HG03571 (cell line): ENCODE data around the gene CDH16.

Experiments
- ATAC-seq: cut with Tn5 transposase; IDR thresholded peaks from one replicate; pipeline ENCODE4 v1.9.1; 2021; ENCODE audit not compliant: unreplicated experiment

CDH16 gene

GRCh38 chr16:66928702-66929388 is 10.2 kb upstream of the CDH16 start:
- ATAC-seq: no peak

DNA sequence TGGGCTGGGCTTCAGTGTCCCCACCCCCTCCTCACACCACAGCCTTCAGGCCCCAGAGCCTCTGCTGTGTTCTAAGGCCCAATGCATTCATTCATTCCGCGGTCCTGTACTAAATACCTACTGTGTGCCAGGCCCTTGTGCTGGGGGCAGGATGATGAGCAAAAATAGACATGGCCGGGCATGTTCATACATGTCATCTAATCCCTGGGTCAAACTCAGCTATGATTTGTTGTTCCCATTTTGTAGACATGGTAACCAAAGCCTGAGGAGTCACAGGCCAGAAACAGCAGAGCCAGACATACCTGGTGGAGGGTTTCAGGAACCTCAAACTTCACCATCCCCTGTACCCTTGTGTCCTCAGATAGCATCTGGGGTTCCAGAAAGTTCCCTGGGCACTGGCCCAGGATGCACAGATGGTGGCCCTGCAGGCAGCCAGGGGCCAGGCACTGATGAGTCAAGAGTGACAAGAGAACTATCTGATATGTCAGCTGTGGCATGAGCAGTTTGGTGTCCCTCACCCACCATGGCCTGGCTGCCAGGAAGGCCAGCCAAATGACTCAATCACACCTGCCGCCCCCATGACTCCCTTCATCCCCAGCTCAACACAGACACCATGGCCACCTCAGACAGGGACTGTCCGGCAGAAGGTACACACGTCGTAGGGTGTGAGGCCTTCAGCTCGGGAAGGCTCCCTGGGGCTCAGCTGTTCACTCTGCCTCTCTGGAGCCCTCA is 9.4 kb upstream of the CDH16 start:
- no peak for ATAC-seq

GRCh38 chr16:66926961-66927436 is 8.3 kb upstream of the CDH16 start:
- no peak for ATAC-seq

DNA sequence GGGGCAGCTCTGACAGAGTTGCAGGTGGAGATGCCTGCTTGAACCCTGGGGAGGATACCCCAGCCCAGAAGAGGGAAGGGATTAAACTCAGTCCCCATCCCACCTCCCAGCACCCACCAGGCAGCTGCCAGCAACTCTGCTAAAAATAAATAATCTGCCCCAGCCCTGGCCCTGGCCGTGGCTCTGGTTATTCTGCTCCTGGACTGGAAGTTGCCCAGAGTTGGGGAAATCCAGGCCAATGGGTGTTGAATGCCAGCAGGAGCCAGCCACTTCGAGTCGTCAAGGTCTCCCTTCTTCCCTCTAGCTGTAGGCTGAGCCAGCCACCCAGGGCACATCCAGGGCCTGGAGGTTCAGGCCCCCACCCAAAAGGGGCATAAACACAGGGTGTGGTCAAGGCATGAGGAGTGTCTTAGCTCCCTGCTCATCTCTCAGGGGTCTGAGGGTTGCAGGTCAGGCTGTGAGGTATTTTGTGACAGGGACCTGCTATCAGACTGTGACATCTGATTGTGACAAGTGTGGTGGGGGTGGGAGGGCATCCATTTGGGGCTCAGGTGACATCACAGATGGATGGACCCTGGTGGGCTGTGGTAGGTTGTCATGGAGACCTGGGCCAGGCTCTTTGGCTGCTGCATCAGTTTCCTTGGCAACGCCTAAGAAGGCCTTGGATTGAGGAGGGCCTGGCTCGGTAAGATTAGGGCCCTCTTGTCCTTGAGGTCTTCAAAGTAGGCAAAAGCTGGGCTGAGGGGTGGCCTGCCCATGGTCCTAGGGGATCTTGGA is 7.7 kb upstream of the CDH16 start:
- ATAC-seq: no peak

DNA sequence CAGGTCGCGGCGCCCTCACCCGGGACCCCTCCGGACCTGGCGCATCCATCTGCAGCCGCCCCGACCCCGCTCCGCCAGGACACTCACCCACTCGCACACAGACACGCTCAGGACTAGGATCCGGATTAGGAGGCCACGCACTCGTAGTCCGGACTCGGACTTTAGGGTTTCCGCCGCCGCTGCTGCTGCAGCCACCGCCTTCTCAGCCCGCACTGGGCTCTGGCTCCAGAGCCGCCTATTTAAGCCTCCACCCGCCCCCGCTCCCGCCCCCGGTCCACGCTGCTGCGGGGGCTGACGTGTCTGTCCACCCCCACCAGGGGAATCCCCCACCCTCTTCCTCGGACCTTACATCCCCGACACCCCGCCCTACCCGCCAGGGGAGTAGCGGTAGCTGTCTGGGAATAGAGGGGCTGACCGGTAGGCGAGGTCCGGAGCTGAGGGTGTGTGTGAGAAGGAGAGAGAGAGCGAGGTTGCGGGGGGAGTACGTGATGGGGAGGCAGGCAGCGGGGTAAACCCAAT is 6.7 kb upstream of the CDH16 start, which contains the start of gene RRAD:
RRAD (minus strand) TSS at position 214 of the 519 bp plus-strand sequence. CDS start 356 bp downstream, outside the sequence.
- no peak for ATAC-seq

GRCh38 chr16:66924527-66925321 is 6.0 kb upstream of the CDH16 start:
- no peak for ATAC-seq

- no peak for ATAC-seq
Measured at GRCh38 chr16:66923866-66924265, 5.2 kb upstream of the CDH16 start.

GRCh38 chr16:66923247-66923731 is 4.6 kb upstream of the CDH16 start:
- no peak for ATAC-seq

- ATAC-seq: no peak
Measured at GRCh38 chr16:66921729-66922450, 3.2 kb upstream of the CDH16 start.

GRCh38 chr16:66920924-66921680 is 2.4 kb upstream of the CDH16 start:
- ATAC-seq: no peak

DNA sequence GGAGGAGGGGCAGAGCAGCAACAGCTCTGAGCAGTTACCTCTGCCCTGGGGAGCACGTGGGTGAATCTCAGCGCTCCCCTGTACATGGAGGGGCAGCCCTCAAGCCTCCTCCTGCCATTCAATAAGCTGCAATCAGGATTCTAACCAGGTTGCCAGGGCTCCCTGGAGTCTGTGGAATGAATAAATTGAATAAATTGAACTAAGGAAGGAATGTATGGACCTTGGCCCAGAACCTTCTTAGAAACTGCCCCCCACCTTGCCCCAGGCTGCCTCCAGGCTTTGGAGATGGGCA is 1.6 kb upstream of the CDH16 start:
- no peak for ATAC-seq

DNA sequence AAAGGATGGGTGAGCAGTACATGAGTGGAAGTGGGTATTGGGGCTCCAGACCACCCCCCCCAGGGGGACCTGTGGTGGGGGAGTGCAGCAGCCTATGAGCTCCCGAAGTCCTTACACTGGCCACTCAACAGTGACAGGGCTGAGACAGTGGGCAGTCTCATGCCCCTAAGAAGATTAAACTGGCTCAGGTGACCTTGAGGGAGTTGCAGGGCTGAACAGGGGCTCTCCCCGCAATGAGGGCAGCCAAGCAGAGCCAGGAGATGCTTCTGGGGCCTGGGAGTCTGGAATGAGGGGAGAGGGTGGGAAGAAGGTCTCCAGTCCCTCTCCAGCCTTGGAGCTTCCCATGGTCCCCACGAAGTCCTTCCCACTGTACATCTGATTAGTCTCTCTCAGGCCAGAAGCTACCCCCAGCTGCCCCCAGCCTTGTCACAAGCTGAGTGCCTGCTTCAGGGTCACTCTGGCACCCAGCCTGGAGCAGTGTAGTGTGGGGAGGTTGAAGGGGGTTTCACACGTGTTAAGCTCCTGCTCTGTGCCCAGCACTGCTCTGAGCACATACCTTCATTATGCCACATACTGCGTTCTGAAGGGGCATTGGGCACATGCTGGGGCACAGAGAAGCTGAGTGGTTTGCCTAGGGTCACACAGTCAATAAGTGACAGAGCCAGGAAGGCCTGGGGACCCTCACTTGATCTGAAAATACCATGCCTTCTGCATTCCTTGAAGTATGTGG is 1.0 kb upstream of the CDH16 start:
- ATAC-seq: no peak

DNA sequence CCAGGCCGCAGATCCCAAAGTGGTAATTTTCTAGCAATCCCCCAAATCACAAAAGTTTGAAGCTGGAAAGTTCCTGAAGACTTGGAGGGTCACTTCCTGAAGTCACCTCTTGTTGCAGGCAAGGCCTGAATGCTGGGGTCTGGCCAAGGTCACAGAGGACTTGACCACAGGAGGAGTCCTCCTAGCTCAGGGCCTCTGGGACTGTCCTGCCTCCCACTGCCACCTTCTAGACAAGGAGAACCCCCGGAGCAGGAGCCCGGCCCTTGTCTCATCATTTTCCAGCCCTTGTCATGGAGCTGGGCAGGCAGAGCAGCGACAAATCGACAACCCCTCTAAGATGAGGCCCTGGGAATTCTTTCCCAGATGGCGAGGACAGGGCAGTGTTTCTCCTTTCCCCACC is 330 bp downstream of the CDH16 start:
- ATAC-seq: no peak

DNA sequence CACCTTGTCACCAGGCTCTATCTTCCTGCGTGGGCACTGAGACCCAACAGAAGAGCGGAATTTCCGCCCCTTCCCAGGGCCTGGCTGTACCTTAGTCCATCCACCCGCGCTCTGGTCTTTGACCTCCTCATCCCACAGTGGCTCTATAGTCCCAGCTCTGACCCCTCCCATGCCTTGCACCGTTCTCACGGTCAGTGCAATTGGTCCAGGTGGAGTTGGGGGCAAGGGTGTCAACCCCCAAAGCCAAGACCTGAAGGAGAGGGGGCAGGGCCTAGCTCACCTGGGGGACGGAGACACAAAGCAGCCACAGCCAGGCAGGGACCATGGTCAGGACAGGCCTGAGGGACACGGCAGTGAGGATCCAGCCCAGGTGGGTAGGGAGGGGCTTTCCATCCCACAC is 944 bp downstream of the CDH16 start:
- no peak for ATAC-seq

- no peak for ATAC-seq
Measured at GRCh38 chr16:66916518-66916917, 2.2 kb downstream of the CDH16 start.

DNA sequence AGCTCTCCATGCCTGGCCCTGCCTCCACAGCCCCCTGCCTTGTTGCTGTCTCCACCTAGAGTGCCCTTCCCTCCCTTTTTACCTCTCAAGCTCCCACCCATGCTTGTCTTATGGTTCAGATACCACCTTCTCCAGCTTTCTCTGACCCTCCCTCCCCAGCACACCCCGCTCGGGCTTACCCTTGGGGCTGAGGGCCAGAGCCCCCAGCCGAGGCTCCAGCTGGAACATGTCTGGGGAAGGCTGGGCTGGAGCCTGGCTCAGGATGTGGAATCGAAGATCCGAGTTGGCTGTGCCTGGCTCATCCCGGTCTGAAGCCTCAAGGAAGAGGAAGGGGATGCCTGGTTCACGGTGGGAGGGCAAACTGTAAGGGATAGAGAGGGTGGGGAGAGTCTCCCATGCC is 3.6 kb downstream of the CDH16 start:
- no peak for ATAC-seq

DNA sequence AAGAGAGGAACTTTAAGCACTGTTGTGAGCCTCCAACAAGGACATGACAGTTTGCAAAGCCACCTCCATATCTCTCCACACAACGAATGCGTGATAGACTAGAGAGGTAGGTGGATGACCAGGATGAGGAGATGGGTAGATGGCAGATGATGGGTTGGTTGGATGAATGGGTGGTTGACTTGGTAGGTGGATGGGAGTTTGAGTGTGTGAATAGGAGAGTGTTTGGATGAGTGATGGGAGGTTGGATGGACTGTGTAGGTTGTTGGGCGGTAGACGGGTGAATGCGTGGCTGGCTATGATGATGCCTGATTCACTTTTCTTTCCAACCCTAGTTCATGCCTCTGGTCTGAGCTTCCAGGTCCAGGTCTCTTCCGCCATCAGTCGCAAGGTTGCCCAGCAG is 4.1 kb downstream of the CDH16 start:
- ATAC-seq: no peak

GRCh38 chr16:66913711-66914110 is 5.0 kb downstream of the CDH16 start:
- no peak for ATAC-seq

DNA sequence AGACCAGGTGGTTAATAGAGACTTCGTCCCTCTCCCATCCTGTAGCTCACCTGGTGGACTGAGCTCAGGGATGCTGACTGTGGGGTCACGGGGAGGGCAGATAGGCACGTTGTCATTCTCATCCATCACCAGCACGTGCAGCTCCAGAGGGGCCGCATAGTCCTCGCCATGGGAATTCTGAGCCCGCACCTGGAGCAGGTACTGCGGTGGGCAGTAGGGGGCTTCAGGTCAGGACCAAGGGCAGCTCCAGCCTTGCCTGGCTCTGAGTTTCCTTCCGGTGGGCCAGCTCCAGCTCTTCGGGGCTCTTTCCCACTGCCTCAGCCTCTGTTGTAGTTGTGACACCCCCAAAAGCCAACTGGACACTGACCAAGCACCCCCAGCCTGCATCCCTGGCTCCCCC is 5.6 kb downstream of the CDH16 start:
- ATAC-seq: no peak
